ENCODE measurements around the gene HOXA9. TPM values are rescaled to one million over a fixed set of nuclear protein-coding genes. Genes with fewer than 3 reads are reported as not detected.

The HOXA9 gene
- polyA plus RNA-seq, 1 donor from 2014 or later: not detected

GRCh38 chr7:27202862-27203134 lies 37.5 kb upstream of the HOXA9 start:
- no peak overlapping the region for H3K27ac ChIP-seq (ENCODE audit: low read length)
- no peaks in the 10 kb centered on the region for H3K36me3 ChIP-seq (ENCODE audit: insufficient read depth, low read length)
- H3K9ac ChIP-seq (ENCODE audit: low read length): no peak overlapping the region
- H3K4me2 ChIP-seq (ENCODE audit: low read length): no peak overlapping the region
- TF ChIP-seq RAD21 (conservative IDR thresholded peaks at IDR 0.05) (no peak), SMC3 (conservative IDR thresholded peaks at IDR 0.05; ENCODE audit: poor library complexity) (no peak), TAF1 (IDR thresholded peaks at IDR 0.05; ENCODE audit: low read depth) (no peak), MXI1 (conservative IDR thresholded peaks at IDR 0.05; ENCODE audit: poor library complexity, severe bottlenecking) (no peak), POLR2AphosphoS5 (IDR thresholded peaks at IDR 0.05) (no peak), EZH2 (IDR thresholded peaks at IDR 0.05; ENCODE audit: borderline replicate concordance, insufficient read depth, low read length, poor library complexity, severe bottlenecking) (no peak), REST (IDR thresholded peaks at IDR 0.05; ENCODE audit: borderline replicate concordance) (no peak), EP300 (conservative IDR thresholded peaks at IDR 0.05; ENCODE audit: poor library complexity, severe bottlenecking) (no peak), CTCF (IDR thresholded peaks at IDR 0.05; ENCODE audit: poor library complexity, severe bottlenecking) (no peak)
- H4K20me1 ChIP-seq (ENCODE audit: insufficient read depth): no peaks in the 10 kb centered on the region
- H3K4me3 ChIP-seq (ENCODE audit: low read length): no peak overlapping the region
- no peaks in the 10 kb centered on the region for H3K9me2 ChIP-seq (ENCODE audit: insufficient read depth, low read length)
- no peak overlapping the region for H2AFZ ChIP-seq (ENCODE audit: low read depth, low read length)
- peaks cover 93% of the 10 kb centered on the region for H3K27me3 ChIP-seq (ENCODE audit: insufficient read depth, low read depth, low read length)
- no peaks in the 10 kb centered on the region for H3F3A ChIP-seq (ENCODE audit: insufficient read depth, low read length, poor library complexity, severe bottlenecking)
- no peaks in the 10 kb centered on the region for H3K9me3 ChIP-seq (ENCODE audit: low read length)
- H3K79me2 ChIP-seq (replicated peaks; ENCODE audit: insufficient read depth, low read length): no peaks in the 10 kb centered on the region

- Histone ChIP-seq H4K20me1 (ENCODE audit: insufficient read depth) (no peaks in the 10 kb centered on the region), H3K9ac (ENCODE audit: low read length) (no peak overlapping the region), H3K27me3 (ENCODE audit: insufficient read depth, low read depth, low read length) (peaks cover 93% of the 10 kb centered on the region), H3K9me2 (ENCODE audit: insufficient read depth, low read length) (no peaks in the 10 kb centered on the region), H2AFZ (ENCODE audit: low read depth, low read length) (no peak overlapping the region), H3K4me3 (ENCODE audit: low read length) (no peak overlapping the region), H3K27ac (ENCODE audit: low read length) (no peak overlapping the region), H3K4me2 (ENCODE audit: low read length) (no peak overlapping the region), H3K36me3 (ENCODE audit: insufficient read depth, low read length) (no peaks in the 10 kb centered on the region), H3F3A (ENCODE audit: insufficient read depth, low read length, poor library complexity, severe bottlenecking) (no peaks in the 10 kb centered on the region), H3K79me2 (replicated peaks; ENCODE audit: insufficient read depth, low read length) (no peaks in the 10 kb centered on the region), H3K9me3 (ENCODE audit: low read length) (no peaks in the 10 kb centered on the region)
- TF ChIP-seq EZH2 (IDR thresholded peaks at IDR 0.05; ENCODE audit: borderline replicate concordance, insufficient read depth, low read length, poor library complexity, severe bottlenecking) (no peak), POLR2AphosphoS5 (IDR thresholded peaks at IDR 0.05) (peak; percentile 63)
Observed at GRCh38 chr7:27202018-27202861, 36.9 kb upstream of the HOXA9 start.

All from neural cell (in vitro differentiated cells).